Fibroblast of the aortic adventitia (primary cell): Measurements from ENCODE around the gene SLC13A2. TPM values are rescaled to one million over a fixed set of nuclear protein-coding genes. Genes with fewer than 3 reads are reported as not detected.
"Not testable (repeated sequence)": the region's sequence is repeated elsewhere in the genome, so short reads cannot be mapped to it uniquely, and the experiment has no call there.

Experiments used
- DNase-seq: peaks from one replicate; pipeline ENCODE4 v3.0.0-alpha.2; 2010; ENCODE audit warnings: low read depth
- H3K4me3 ChIP-seq: 2 replicates; pipeline ENCODE4 v1.5.1; 2011; ENCODE audit warnings: low read depth, mild to moderate bottlenecking, control low read depth, low read length, moderate library complexity
- total RNA-seq: library from RNA; depleted of rRNA; stranded (reverse); fragments of >200 nt; gene quantifications from 2 replicates; pipeline ENCODE4 v1.2.3, GENCODE V29; 2012; ENCODE audit warnings: low replicate concordance
- TF ChIP-seq, protein P1 (sequence below): IDR thresholded peaks from 2 replicates; pipeline ENCODE4 v1.5.1; 2011; ENCODE audit warnings: mild to moderate bottlenecking, low read length, control low read depth, inconsistent platforms; ENCODE audit not compliant: insufficient read depth

Gene SLC13A2
- total RNA-seq, 1 donor = not detected

DNA sequence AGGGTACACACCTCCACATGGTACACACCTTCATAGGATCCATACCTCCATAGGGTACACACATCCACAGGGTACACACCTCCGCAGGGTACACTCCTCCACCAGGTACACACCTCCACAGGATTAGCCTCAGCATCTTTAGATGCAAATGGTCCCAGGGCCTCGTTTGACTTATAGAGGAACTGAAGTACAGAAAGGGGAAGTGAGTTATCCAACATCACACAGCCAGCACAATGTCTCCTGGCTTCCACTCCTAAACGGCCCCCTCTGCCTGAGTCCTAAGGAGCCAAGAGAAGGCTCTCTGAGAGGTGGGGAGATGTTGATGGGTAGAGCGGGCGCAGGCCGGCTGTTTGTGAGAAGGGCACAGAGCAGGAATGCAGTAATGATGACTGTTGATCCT lies 44.7 kb downstream of the SLC13A2 start:
- DNase-seq = no peak
- TF ChIP-seq, protein P1, sequence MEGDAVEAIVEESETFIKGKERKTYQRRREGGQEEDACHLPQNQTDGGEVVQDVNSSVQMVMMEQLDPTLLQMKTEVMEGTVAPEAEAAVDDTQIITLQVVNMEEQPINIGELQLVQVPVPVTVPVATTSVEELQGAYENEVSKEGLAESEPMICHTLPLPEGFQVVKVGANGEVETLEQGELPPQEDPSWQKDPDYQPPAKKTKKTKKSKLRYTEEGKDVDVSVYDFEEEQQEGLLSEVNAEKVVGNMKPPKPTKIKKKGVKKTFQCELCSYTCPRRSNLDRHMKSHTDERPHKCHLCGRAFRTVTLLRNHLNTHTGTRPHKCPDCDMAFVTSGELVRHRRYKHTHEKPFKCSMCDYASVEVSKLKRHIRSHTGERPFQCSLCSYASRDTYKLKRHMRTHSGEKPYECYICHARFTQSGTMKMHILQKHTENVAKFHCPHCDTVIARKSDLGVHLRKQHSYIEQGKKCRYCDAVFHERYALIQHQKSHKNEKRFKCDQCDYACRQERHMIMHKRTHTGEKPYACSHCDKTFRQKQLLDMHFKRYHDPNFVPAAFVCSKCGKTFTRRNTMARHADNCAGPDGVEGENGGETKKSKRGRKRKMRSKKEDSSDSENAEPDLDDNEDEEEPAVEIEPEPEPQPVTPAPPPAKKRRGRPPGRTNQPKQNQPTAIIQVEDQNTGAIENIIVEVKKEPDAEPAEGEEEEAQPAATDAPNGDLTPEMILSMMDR = no peak
- H3K4me3 ChIP-seq = no peak overlapping the region

DNA sequence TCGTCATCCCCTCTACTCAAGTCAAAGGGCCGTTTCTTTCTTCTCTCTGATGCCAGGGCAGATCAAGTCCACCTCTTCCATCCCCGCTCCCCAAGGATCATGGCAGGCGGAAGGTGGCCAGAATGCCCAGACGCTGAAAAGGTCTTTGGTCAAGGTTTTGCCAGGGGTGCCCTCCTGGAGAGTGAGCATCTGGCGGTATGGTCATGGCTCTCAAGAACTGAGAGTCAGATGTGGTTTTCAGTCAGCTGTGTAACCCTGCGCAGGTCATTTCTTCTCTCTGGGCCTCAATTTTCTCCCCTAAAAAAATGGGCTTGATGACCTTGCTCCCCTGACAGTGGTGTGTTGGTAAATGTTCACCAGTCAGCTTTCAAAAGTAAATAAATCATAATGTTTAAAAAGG lies 45.1 kb downstream of the SLC13A2 start:
- no peak overlapping the region for H3K4me3 ChIP-seq
- TF ChIP-seq, protein P1 = no peak
- DNase-seq = no peak

DNA sequence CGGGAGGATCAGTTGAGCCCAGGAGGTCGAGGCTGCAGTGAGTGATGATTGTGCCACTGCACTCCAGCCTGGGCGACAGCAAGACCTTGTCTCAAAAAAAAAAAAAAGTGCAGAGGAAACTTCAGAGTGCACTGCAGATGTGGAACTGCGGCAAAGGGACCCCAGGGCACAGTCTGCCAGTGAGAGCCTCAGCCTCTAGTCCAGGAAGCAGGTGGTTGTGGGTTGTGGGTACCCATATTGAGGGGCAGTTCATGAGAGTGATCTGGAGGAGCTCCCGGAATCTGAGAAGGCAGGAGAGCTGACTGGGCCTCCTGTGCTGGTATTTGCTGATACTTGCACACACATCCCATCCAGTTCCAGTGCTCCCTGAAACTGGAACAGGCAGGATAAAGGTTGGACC lies 45.8 kb downstream of the SLC13A2 start:
- H3K4me3 ChIP-seq = no peak overlapping the region
- TF ChIP-seq, protein P1 = no peak
- DNase-seq = no peak

DNA sequence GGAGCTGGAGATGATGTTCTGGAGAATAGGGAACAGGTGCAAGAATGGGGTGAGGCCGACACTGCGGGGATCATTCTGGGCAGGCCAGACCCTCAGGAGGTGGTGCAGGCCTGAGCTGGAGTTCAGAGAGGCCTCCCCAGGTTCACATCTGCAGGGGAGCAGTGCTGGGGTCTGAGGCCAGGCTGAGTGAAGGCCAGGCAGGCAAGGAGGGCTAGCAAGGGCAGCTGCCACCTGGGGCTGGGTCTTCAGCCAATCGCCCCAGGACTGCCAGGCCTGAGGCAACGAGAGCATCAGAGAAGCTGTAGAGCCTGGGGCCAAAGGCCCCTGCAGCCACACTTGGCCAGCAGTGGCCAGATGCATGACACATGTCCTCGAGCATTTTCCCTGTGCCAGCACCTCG lies 47.2 kb downstream of the SLC13A2 start:
- no peak for DNase-seq
- TF ChIP-seq, protein P1 = no peak
- no peak overlapping the region for H3K4me3 ChIP-seq

DNA sequence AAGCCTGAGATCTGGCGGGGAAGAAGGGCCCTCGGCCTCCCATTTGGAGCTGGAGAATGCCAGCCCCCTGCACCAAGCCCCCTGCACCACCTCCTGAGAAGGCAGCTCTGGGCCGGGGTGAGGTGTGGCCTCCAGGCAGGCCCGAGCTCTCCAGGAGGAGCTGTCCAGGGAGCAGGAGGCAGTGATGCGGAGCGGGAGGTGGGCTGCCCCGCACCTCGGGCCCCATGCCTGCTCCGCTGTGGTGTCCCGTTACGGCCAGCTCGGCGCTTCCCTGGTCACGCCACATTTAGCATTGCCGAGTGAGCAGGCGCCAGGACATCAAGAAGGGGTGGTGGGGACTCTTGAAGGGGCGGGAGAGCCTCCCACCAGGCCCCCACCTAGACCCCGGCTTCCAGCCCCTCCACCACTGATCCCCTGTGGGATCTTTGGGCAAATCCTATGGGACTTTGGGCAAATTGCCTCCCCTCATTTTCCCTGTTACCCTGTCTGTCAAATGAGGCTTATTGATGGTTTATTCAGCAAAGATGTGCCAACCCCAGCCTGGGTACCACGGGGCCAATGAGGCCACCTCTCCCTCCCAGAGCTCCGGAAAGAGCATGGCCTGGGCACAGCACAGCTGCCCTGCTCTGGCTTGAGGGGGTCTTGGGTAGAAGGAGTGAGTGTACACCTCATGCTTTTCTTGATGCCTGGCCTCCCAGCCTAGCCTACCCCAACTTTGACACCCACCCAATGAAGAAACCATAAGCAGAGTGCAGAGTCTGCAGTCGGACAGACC lies 48.1 kb downstream of the SLC13A2 start:
- no peak overlapping the region for H3K4me3 ChIP-seq
- no peak for DNase-seq
- TF ChIP-seq, protein P1 = no peak

DNA sequence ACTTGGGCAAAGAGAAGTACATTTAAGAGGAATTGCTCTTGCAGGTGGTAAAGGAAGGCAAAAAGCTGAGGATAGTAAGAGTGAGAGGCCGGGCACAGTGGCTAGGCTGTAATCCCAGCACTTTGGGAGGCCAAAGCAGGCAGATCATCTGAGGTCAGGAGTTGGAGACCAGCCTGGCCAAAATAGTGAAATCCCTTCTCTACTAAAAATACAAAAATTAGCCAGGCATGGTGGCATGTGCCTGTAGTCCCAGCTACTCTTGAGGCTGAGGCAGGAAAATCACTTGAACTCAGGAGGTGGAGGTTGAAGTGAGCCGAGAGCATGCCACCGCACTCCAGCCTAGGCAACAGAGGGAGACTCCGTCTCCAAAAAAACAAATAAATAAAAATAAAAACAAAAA lies 48.8 kb downstream of the SLC13A2 start:
- DNase-seq, H3K4me3 ChIP-seq: not testable (repeated sequence)

DNA sequence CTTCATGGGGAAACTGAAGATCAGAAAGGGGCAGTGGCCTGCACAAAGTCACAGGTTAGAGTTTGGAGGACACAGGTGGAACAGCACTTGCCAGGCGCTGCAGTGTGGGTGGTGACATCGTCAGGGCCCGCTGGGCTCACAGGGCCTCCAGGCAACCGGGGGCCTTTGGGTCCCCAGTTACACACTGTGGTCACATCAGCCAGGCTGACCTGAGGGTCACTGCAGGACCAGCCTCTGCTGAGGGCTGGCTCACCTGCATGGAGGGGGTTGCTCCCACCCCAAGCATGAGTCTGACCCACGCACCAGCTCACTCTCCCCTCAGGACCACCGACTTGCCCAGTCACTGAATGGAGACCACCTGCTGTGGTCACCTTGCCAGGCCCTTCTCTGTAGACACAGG lies 49.7 kb downstream of the SLC13A2 start:
- no peak overlapping the region for H3K4me3 ChIP-seq
- no peak for DNase-seq
- TF ChIP-seq, protein P1 = no peak
